ENCODE results near the gene RPLP2.

The RPLP2 gene

DNA sequence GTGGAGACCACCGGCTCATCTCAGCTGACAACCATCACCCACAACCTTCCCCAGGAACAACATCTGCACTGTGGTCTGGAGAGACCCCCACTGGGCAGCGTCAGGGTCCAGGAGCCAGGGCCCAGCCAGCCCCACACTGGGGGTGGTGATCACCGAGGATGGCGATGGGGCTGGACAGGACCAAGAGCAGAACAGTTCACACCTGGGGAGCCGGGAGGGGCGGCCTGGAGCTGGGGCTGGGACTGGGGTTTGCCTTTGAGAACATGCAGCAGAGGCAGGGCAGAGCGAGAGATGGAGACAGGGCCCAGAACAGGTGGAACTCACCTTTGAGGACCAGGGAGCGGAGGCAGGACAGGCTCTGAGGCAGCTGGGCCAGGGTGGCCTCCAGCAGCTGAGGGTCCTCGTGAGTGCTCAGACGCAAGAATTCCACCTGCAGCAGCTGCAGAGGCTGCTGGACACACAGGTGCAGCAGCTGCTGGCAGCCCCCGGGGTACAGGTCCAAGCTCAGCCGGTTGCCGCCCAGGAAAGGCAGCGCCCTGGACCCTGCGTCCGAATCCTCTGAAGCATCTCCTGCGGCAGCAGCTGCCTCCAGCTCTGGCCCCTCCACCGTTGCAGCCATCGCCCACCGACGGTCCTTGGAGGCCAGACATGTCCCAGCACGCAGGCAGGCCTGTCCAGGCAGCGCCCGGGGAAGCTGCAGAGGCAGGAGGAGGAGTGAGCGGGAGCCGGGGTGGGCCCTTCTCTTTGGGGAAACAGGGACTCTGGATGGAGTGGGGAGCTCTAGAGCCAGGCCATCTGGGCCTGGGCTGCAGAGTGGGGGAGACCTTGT, 5.8 kb upstream of the RPLP2 start:
- DNase-seq, result no peak

DNA sequence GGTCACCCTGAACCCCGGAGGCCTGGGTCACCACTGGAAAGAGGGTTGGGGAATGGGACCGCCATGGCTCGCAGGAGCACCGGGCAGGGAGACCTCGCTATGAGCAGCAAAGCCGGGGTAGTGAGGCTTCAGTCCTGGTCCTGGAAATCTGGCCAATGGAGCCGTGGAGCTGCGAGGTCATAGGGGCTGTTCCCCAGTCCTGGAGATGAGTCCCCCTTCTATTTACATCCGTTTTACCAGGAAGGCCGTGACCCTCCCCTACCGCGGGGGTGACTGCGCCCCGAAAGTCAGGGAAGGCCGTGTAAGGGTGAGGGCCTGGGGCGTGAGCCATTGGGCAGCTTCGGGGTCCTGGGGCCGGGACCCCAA, 5.2 kb upstream of the RPLP2 start:
- no peak for ATAC-seq
- no peak for DNase-seq

More for the DNA sequence above, 5.8 kb upstream of the RPLP2 start:
- ATAC-seq, result no peak

DNA sequence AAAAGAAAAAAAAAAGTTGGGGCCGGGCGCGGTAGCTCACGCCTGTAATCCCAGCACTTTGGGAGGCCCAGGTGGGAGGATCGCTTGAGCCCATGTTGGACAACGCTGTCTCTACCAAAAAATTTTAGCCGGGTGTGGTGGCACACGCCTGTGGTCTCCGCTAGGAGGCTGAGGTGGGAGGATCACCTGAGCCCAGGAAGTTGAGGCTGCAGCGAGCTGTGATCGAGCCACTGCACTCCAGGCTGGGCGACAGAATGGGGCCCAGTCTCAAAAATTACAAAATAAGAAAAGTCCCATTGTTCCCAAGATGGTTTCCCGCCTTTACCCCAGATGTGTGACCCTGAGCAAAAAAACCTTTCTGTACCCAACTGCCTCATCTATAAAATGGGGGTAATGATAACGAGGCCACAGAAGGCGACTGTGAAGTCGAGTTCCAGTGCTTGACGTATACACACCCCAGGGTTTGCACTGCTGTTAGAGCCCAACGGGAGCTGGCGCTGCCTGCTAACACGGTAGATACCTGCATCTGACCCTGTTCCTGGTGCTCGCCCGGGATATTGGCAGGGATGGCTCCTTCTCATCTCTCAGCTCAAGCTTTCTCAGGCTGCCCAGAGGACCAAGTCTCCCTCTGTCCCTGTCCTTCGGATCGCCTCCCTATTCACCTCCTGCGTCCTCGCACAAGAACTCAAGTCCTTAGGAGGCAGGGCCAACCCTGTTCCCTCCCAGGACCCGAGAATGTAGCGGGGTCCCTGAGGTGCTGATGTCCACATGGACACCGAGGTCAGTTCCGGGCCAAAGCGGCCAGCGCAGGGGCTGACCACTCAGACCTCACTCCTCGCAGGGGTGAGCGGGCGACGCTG, 1.1 kb upstream of the RPLP2 start:
- DNase-seq, result peak; percentile 51
- ATAC-seq, result no peak

GRCh38 chr11:810040-810567, 337 bp downstream of the RPLP2 start:
- DNase-seq (no peak), ATAC-seq (no peak)

DNA sequence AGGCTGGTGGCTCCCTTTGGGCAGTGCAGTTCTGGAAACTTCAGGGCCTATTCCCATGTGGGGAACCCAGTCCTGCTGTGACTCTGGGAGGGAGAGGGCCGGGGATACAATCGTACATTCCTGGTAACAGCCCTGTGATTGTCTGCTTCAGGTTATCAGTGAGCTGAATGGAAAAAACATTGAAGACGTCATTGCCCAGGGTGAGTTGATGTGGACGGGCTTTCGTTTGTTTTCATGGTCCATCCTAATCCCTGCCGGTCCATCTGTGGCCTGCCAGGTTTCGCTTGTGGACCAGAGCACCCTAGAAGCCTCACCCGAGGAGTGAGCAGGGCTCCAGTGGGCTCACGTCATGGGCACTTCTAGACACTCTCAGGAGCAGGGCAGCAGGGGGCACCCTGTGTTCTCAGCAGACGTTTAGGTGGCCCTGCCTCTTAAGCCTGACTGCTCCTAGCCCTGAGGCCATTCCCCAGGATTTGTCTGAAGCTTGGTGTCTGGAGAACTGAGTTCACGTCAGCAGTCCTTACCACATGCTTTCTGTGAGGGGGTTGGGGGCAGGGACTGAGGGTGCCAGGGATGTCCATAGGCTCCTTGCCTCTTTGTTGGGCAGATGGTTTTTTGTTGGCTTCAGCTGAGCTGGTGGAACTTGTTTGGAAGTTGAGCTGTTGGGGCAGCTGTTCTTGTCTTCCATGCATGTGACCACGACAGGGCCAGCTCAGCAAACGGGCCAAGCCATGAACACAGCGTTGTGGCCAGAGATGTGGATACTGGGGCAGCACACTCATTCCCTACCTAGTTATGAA, 1.9 kb downstream of the RPLP2 start:
- no peak for DNase-seq
- ATAC-seq, result no peak

DNA sequence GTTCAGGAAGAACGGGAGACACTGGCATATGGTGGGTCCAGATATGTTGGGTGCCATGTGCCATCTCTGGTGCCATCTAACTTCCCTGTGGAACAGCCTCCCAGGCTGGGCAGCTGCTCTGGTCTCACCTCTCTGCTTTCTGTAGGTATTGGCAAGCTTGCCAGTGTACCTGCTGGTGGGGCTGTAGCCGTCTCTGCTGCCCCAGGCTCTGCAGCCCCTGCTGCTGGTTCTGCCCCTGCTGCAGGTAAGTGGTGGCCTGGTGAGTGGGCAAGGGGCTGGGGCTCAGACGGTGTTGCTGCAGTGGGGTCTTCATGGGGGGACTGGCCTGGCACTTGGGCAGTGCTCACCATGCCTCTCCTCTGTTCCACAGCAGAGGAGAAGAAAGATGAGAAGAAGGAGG, 2.6 kb downstream of the RPLP2 start:
- DNase-seq, result no peak
- ATAC-seq, result no peak

DNA sequence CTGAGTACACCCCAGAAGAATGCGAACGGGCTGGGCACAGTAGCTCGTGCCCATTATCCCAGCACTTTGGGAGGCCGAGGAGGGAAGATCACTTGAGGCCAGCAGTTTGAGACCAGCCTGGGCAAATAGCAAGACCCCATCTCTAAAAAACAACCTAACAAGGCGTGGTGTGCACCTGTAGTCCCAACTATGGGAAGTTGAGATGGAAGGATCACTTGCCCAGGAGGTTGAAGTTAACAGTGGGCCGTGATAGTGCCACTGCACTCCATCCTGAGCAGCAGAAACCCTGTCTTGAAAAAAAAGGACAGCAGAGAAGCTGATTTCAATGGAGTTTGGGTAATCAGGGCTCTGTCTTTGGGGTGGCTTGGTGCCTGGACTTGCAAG, 3.3 kb downstream of the RPLP2 start:
- ATAC-seq (no peak), DNase-seq (no peak)

DNA sequence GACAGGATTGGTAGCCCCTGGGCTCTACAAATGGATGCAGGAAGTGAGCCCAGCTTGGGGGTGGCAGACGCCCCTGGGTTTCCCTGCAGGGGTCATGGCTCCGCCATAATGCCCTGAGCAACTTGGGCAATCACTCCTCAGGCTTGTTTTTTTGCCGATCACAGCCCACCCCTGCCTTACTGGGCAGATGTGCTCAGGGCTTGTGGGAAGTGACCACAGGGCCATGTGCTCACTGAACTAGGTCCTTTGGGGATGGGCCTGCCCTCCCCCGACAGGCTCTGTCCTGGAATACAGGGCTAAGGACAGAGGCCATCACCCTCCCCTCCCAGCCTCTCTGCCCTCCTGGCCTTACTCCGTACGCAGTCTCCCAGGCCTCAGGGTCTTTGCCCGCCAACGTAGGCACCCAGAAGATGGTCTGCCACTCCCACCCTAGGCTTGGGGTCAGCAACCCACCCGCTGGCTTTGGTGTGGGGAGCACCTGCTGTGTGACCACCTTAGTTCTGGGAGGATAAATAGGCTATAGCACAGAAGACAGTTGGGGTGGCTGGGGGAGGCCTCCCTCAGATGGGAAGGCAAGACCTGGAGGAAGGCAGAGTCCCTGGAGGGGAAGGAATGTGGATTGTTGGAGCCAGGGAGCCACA, 3.8 kb downstream of the RPLP2 start:
- ATAC-seq (no peak), DNase-seq (peak; percentile 41)

GRCh38 chr11:815675-816432, 6.1 kb downstream of the RPLP2 start:
- no peak for DNase-seq
- ATAC-seq, result no peak

DNA sequence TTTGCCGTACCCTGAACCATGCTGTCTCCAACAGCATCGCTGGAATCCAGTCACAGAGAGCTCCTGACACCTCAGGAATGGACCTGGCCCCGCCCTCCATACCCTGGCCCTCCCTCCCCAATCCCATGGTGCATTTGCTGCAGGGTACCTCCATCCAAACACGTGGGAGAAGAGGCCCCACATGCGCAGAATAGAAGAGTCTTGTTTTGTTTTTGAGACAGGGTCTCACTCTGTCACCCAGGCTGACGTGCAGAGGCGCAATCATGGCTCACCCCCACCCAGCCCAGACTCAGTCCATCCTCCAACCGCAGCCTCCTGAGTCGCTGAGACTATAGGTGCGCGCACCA, 6.6 kb downstream of the RPLP2 start:
- ATAC-seq (no peak), DNase-seq (no peak)

GRCh38 chr11:818396-819128, 8.8 kb downstream of the RPLP2 start, which contains the start of gene PNPLA2:
TSS of gene PNPLA2 (plus strand) at chr11:818914. CDS start at chr11:819719, 805 bp downstream.
- ATAC-seq (no peak), DNase-seq (no peak)

DNA sequence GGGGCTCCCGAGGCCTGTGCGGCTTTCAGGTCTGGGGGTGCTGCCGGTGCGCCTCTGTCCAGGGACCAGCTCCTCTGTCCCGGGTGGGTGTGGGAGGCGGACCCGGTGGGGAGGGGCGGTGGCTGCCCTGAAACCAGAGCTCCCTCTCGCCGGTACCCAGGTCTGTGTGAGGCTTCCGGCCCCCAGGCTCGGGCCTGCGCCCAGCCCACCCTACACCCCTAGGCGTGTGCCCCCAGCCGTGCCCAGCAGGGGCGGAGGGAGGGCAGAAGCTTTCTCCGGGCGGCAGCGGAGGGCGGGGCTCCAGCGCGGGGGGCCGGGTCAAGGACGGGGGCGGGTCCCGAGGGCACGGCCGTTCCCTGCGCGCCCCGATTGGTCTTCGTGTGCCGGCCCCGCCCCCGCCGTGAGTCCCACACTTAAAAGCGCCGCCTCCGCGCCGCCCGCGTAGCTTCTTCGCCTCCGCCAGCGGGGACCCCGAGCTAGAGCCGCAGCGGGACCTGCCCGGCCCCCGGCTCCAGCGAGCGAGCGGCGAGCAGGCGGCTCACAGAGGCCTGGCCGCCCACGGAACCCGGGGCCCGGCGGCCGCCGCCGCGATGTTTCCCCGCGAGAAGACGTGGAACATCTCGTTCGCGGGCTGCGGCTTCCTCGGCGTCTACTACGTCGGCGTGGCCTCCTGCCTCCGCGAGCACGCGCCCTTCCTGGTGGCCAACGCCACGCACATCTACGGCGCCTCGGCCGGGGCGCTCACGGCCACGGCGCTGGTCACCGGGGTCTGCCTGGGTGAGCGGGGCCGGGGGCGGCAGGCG, 9.6 kb downstream of the RPLP2 start:
- peak; percentile 94 for DNase-seq
- ATAC-seq, result peak; percentile 74

DNA sequence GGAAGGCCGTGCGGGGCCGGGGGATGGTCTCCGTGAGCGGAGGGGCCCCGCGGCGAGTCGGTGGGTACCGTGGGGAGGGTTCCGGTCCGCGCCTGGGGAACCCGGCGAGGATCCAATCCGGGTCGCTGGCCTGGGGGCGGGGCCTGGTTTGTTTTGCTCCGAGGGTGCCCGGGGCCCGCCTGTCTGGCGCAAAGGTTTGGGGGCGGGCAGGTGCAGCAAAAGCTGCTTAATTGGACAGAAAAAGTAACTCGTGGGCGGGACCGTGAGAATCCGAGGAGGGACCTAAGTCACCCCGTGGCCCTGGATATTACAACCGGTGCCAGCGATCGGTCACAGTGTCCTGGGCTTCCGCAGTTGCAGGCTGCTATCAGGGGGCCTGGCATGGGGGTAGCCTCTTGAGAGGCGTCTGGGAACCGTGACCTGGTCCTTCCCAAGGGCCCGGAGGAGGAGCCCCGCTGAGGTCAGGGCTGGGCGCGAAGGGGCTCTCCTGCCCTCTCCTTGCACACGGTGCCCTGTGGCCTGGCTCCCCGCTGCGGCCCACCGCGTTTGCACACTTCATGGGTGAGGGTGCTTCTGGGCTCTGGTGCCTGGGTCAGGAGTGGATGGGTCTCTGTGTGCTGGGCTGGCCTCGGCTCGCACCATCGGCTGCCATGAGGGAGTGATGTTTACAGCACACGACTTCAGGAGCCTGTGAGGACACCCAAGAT, 10.3 kb downstream of the RPLP2 start:
- ATAC-seq (peak; percentile 61), DNase-seq (peak; percentile 95)

GRCh38 chr11:820655-821511, 11.1 kb downstream of the RPLP2 start:
- DNase-seq (no peak), ATAC-seq (no peak)

DNA sequence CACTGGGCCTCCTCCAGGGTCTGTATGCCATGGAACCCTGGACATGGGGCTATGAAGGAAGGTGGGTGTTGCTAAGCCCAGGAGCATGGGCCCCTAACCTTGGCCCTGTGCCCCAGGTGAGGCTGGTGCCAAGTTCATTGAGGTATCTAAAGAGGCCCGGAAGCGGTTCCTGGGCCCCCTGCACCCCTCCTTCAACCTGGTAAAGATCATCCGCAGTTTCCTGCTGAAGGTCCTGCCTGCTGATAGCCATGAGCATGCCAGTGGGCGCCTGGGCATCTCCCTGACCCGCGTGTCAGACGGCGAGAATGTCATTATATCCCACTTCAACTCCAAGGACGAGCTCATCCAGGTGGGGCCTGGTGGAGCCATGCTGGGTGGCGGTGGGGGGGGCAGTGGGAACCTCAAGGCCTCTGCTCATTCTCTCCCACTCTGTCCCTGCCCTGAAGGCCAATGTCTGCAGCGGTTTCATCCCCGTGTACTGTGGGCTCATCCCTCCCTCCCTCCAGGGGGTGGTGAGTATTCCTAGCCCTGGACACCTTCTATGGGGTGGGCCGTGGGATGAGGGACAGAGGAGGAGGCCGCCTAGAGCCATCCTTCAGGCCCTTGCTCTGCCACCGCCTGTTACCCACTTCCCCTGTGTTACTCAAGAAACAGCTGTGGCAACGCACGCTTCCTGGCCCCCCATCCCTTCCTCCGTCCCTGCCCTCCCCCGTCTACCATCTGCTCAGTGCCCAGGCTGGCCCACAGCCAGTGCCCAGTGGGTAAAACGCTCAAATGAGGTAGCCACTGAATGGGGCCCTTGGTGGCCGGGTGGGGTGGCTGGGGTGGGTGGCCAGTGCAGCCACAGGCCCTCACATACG, 12.0 kb downstream of the RPLP2 start:
- ATAC-seq (no peak), DNase-seq (no peak)

DNA sequence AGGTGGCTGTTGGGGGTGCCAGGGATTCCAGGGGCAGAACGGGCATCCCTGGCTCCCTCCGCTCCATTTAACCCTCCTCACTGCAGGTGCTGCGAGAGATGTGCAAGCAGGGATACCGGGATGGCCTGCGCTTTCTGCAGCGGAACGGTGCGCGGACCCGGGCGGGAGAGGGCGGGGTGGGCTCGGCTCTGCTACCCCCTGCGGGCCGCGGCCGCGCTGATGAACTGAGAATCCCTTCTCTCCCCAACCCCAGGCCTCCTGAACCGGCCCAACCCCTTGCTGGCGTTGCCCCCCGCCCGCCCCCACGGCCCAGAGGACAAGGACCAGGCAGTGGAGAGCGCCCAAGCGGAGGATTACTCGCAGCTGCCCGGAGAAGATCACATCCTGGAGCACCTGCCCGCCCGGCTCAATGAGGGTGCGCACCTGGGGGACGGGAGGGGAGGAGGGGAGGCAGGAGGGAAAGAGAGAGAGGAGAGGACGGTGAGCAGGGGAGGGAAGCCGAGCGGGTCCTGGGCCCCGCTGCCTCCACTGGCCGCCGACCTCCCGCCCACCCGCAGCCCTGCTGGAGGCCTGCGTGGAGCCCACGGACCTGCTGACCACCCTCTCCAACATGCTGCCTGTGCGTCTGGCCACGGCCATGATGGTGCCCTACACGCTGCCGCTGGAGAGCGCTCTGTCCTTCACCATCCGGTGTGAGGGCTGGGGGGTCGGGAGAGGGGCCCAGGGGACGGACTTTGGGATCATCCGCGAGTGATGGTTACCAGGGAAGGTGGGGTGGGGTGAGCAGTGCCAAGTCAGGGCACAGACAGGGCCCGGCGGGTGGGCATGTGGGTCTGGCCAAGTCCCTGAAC, 13.9 kb downstream of the RPLP2 start:
- DNase-seq (no peak), ATAC-seq (no peak)

Data from stimulated activated naive CD8-positive, alpha-beta T cell treated with anti-CD3 and anti-CD28 coated beads, Interleukin-15, Interleukin-2, amounts not matched to agents 100 U/mL and 50 U/mL, for 24 hours (primary cell).